MM.1S (cell line): ENCODE measurements around the gene TMEM263.
A peak's percentile ranks its signal among the peaks of the same experiment; 100 is the strongest.

Experiments used
- DNase-seq: peaks from one replicate; pipeline ENCODE4 v3.0.0-alpha.2; 2015
- H2AFZ ChIP-seq: fragments of 300-600 bp; sonication (generic); 2 replicates; pipeline ENCODE4 v1.6.0; 2016; ENCODE audit warnings: antibody characterized with exemption, low read length
- H3F3A ChIP-seq: fragments of 300-600 bp; sonication (generic); 2 replicates; pipeline ENCODE4 v1.6.1; 2016; ENCODE audit warnings: mild to moderate bottlenecking, antibody characterized with exemption, low read length, moderate library complexity, mixed read lengths; ENCODE audit not compliant: insufficient read depth
- H3K27ac ChIP-seq: fragments of 300-600 bp; sonication (generic); 2 replicates; pipeline ENCODE4 v1.5.1; 2016; ENCODE audit warnings: mild to moderate bottlenecking, low read length
- H3K27me3 ChIP-seq: fragments of 300-600 bp; sonication (generic); replicated peaks from 2 replicates; pipeline ENCODE4 v1.6.0; 2016; ENCODE audit warnings: low read length; ENCODE audit not compliant: insufficient read depth
- H3K36me3 ChIP-seq: fragments of 300-600 bp; sonication (generic); replicated peaks from 2 replicates; pipeline ENCODE4 v1.6.1; 2016; ENCODE audit warnings: mild to moderate bottlenecking, low read length, mixed read lengths; ENCODE audit not compliant: insufficient read depth
- H3K4me1 ChIP-seq: fragments of 300-600 bp; sonication (generic); 2 replicates; pipeline ENCODE4 v1.6.1; 2016; ENCODE audit warnings: low read length, mixed read lengths
- H3K4me2 ChIP-seq: fragments of 300-600 bp; sonication (generic); 2 replicates; pipeline ENCODE4 v1.6.0; 2016; ENCODE audit warnings: low read depth, low read length
- H3K4me3 ChIP-seq: fragments of 300-600 bp; sonication (generic); 2 replicates; pipeline ENCODE4 v1.5.1; 2016; ENCODE audit warnings: low read length, mixed read lengths
- H3K79me2 ChIP-seq: fragments of 300-600 bp; sonication (generic); 2 replicates; pipeline ENCODE4 v1.6.1; 2016; ENCODE audit warnings: mixed run types, low read length, mixed read lengths
- H3K9ac ChIP-seq: fragments of 300-600 bp; sonication (generic); 2 replicates; pipeline ENCODE4 v1.6.1; 2016; ENCODE audit warnings: low read length, mixed read lengths
- H3K9me2 ChIP-seq: fragments of 300-600 bp; sonication (generic); replicated peaks from 2 replicates; pipeline ENCODE4 v1.6.1; 2016; ENCODE audit warnings: mild to moderate bottlenecking, low read length, mixed read lengths; ENCODE audit not compliant: insufficient read depth
- H3K9me3 ChIP-seq: fragments of 300-600 bp; sonication (generic); replicated peaks from 2 replicates; pipeline ENCODE4 v1.6.1; 2016; ENCODE audit warnings: mild to moderate bottlenecking, low read length, mixed read lengths; ENCODE audit not compliant: insufficient read depth
- H4K20me1 ChIP-seq: fragments of 300-600 bp; sonication (generic); 2 replicates; pipeline ENCODE4 v1.6.1; 2016; ENCODE audit warnings: mild to moderate bottlenecking, low read length, moderate library complexity, mixed read lengths; ENCODE audit not compliant: insufficient read depth
- EZH2 ChIP-seq: fragments of 300-600 bp; sonication (generic); optimal IDR thresholded peaks from 2 replicates; pipeline ENCODE3; 2017; ENCODE audit warnings: low read depth, mild to moderate bottlenecking, antibody characterized with exemption, low read length, mixed read lengths
- EZH2phosphoT487 ChIP-seq: fragments of 300-600 bp; sonication (generic); IDR thresholded peaks from 2 replicates; pipeline ENCODE4 v1.6.1; 2018; ENCODE audit warnings: antibody characterized with exemption, low read length
- TF ChIP-seq, protein P1 (sequence below): fragments of 300-600 bp; sonication (generic); IDR thresholded peaks from 2 replicates; pipeline ENCODE4 v1.5.1; 2016; ENCODE audit warnings: antibody characterized with exemption, low read length, mixed read lengths

TMEM263 gene

DNA sequence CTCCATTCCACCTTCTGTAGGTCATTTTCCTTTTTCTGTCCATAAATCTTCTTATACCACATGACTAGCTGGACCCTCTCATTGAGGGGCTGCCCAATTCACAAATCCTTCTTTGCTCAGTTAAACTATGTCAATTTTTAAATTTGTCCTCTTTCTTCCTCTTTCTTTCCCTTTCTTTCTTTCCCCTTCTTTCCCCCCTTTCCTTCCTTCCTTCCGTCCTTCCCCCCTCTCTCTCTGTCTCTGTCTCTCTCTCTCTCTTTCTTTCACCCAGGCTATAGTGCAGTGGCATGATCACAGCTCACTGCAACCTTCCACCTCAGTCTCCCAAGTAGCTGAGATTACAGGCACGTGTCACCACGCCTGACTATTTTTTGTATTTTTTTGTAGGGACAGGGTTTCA lies 47.1 kb upstream of the TMEM263 start:
- no peak overlapping the region for H3K9ac ChIP-seq
- no peaks in the 10 kb centered on the region for H3K9me3 ChIP-seq
- no peaks in the 10 kb centered on the region for H3K79me2 ChIP-seq
- H3K4me3 ChIP-seq: no peak overlapping the region
- no peak overlapping the region for H3K27ac ChIP-seq
- no peak overlapping the region for H3K4me2 ChIP-seq
- H2AFZ ChIP-seq: no peak overlapping the region
- H3K27me3 ChIP-seq: no peaks in the 10 kb centered on the region
- no peaks in the 10 kb centered on the region for H3F3A ChIP-seq
- no peaks in the 10 kb centered on the region for H3K9me2 ChIP-seq
- H3K4me1 ChIP-seq: peaks cover 17% of the 10 kb centered on the region
- TF ChIP-seq EZH2 (no peak), EZH2phosphoT487 (no peak)
- TF ChIP-seq, protein P1, sequence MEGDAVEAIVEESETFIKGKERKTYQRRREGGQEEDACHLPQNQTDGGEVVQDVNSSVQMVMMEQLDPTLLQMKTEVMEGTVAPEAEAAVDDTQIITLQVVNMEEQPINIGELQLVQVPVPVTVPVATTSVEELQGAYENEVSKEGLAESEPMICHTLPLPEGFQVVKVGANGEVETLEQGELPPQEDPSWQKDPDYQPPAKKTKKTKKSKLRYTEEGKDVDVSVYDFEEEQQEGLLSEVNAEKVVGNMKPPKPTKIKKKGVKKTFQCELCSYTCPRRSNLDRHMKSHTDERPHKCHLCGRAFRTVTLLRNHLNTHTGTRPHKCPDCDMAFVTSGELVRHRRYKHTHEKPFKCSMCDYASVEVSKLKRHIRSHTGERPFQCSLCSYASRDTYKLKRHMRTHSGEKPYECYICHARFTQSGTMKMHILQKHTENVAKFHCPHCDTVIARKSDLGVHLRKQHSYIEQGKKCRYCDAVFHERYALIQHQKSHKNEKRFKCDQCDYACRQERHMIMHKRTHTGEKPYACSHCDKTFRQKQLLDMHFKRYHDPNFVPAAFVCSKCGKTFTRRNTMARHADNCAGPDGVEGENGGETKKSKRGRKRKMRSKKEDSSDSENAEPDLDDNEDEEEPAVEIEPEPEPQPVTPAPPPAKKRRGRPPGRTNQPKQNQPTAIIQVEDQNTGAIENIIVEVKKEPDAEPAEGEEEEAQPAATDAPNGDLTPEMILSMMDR: no peak
- DNase-seq: no peak
- H4K20me1 ChIP-seq: no peaks in the 10 kb centered on the region
- H3K36me3 ChIP-seq: no peaks in the 10 kb centered on the region

- DNase-seq: peak; percentile 54
- Histone ChIP-seq H2AFZ (no peak overlapping the region), H3K4me2 (peak overlapping the region; percentile 40), H4K20me1 (no peaks in the 10 kb centered on the region), H3K27ac (peak overlapping the region; percentile 37; the same call in 1 of the 2 replicates), H3K9me3 (no peaks in the 10 kb centered on the region), H3K4me3 (no peak overlapping the region), H3K36me3 (no peaks in the 10 kb centered on the region), H3K9ac (no peak overlapping the region), H3K79me2 (no peaks in the 10 kb centered on the region), H3F3A (no peaks in the 10 kb centered on the region), H3K4me1 (peaks cover 25% of the 10 kb centered on the region), H3K27me3 (no peaks in the 10 kb centered on the region), H3K9me2 (no peaks in the 10 kb centered on the region)
- TF ChIP-seq EZH2 (no peak), EZH2phosphoT487 (no peak)
- TF ChIP-seq, protein P1: no peak
Observed at GRCh38 chr12:106910202-106910601, 45.5 kb upstream of the TMEM263 start.

- Histone ChIP-seq H3K4me2 (no peak overlapping the region), H3K4me1 (peaks cover 29% of the 10 kb centered on the region), H2AFZ (no peak overlapping the region), H3K27me3 (no peaks in the 10 kb centered on the region), H3F3A (no peaks in the 10 kb centered on the region), H4K20me1 (no peaks in the 10 kb centered on the region), H3K79me2 (no peaks in the 10 kb centered on the region), H3K36me3 (no peaks in the 10 kb centered on the region), H3K9me2 (no peaks in the 10 kb centered on the region), H3K4me3 (no peak overlapping the region), H3K9ac (no peak overlapping the region), H3K27ac (no peak overlapping the region), H3K9me3 (no peaks in the 10 kb centered on the region)
- no peak for DNase-seq
- TF ChIP-seq, protein P1: no peak
- TF ChIP-seq EZH2 (no peak), EZH2phosphoT487 (no peak)
Observed at GRCh38 chr12:106911581-106911980, 44.1 kb upstream of the TMEM263 start.

- Histone ChIP-seq H3K4me1 (peaks cover 29% of the 10 kb centered on the region), H3K4me3 (no peak overlapping the region), H3K4me2 (no peak overlapping the region), H3K27ac (no peak overlapping the region), H3K9me3 (no peaks in the 10 kb centered on the region), H3K27me3 (no peaks in the 10 kb centered on the region), H3K9ac (no peak overlapping the region), H3F3A (no peaks in the 10 kb centered on the region), H4K20me1 (no peaks in the 10 kb centered on the region), H3K9me2 (no peaks in the 10 kb centered on the region), H3K79me2 (no peaks in the 10 kb centered on the region), H3K36me3 (no peaks in the 10 kb centered on the region), H2AFZ (no peak overlapping the region)
- no peak for DNase-seq
- TF ChIP-seq, protein P1: no peak
- TF ChIP-seq EZH2 (no peak), EZH2phosphoT487 (no peak)
Observed at GRCh38 chr12:106913456-106913855, 42.3 kb upstream of the TMEM263 start.
